Measurements from ENCODE around the gene RNH1. TPM values are rescaled to one million over a fixed set of nuclear protein-coding genes. Genes with fewer than 3 reads are reported as not detected.

Gene RNH1
- total RNA-seq, 2 donors from 2014 or later, result 42.7 to 43.2 TPM

DNA sequence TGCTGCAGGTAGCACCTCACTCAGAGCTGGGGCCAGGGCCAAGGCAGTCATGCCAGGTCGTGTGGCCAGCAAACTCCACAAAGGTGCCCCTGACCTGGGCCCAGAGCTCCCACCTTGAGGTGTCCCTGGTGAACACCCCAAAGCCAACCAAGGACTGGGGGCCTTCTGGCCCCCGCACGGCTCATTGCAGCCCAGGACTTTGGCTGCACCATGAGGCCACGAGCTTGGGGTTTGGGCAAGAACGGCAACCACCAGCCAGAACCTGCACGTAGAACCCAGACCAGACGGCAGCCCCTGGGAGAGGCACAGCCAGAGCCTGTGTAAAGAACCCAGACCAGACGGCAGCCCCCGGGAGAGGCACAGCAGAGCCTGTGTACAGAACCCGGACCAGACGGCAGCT, 38.1 kb upstream of the RNH1 start:
- Histone ChIP-seq H3K4me1 (ENCODE audit: control insufficient read depth, insufficient read depth, low read length) (peaks cover 5% of the 10 kb centered on the region), H3K9ac (ENCODE audit: extremely low read depth, low read length, poor library complexity, severe bottlenecking) (no peak overlapping the region), H3K27ac (ENCODE audit: low read depth, low read length) (no peak overlapping the region), H3K9me3 (ENCODE audit: control insufficient read depth, low read length) (no peaks in the 10 kb centered on the region), H3K27me3 (ENCODE audit: control insufficient read depth, insufficient read depth, low read length, poor library complexity, severe bottlenecking) (no peaks in the 10 kb centered on the region), H3K36me3 (ENCODE audit: control insufficient read depth, insufficient read depth, low read length) (no peaks in the 10 kb centered on the region), H3K4me3 (ENCODE audit: low read length) (no peak overlapping the region)
- H3K27ac Mint-ChIP-seq, result no peak overlapping the region
- peaks cover 5% of the 10 kb centered on the region for H3K9me3 Mint-ChIP-seq
- peaks cover 12% of the 10 kb centered on the region for H3K36me3 Mint-ChIP-seq (ENCODE audit: low read depth)
- WGBS, 2 experiments (ENCODE audit: insufficient coverage in 1 of 2, insufficient read length in 1 of 2), result 89 to 92% methylated on average over 10 to 11 of the region's 11 CpGs
- no peak overlapping the region for H3K4me3 Mint-ChIP-seq
- TF ChIP-seq, protein P1, sequence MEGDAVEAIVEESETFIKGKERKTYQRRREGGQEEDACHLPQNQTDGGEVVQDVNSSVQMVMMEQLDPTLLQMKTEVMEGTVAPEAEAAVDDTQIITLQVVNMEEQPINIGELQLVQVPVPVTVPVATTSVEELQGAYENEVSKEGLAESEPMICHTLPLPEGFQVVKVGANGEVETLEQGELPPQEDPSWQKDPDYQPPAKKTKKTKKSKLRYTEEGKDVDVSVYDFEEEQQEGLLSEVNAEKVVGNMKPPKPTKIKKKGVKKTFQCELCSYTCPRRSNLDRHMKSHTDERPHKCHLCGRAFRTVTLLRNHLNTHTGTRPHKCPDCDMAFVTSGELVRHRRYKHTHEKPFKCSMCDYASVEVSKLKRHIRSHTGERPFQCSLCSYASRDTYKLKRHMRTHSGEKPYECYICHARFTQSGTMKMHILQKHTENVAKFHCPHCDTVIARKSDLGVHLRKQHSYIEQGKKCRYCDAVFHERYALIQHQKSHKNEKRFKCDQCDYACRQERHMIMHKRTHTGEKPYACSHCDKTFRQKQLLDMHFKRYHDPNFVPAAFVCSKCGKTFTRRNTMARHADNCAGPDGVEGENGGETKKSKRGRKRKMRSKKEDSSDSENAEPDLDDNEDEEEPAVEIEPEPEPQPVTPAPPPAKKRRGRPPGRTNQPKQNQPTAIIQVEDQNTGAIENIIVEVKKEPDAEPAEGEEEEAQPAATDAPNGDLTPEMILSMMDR (conservative IDR thresholded peaks at IDR 0.05), result no peak
- no peak for DNase-seq
- peaks cover 8% of the 10 kb centered on the region for H3K4me1 Mint-ChIP-seq
- no peaks in the 10 kb centered on the region for H3K27me3 Mint-ChIP-seq (ENCODE audit: insufficient read depth)

GRCh38 chr11:544817-545166, 37.8 kb upstream of the RNH1 start:
- H3K27ac Mint-ChIP-seq, result no peak overlapping the region
- H3K4me1 Mint-ChIP-seq, result peaks cover 8% of the 10 kb centered on the region
- Histone ChIP-seq H3K36me3 (ENCODE audit: control insufficient read depth, insufficient read depth, low read length) (no peaks in the 10 kb centered on the region), H3K27ac (ENCODE audit: low read depth, low read length) (no peak overlapping the region), H3K27me3 (ENCODE audit: control insufficient read depth, insufficient read depth, low read length, poor library complexity, severe bottlenecking) (no peaks in the 10 kb centered on the region), H3K4me1 (ENCODE audit: control insufficient read depth, insufficient read depth, low read length) (peaks cover 5% of the 10 kb centered on the region), H3K9ac (ENCODE audit: extremely low read depth, low read length, poor library complexity, severe bottlenecking) (no peak overlapping the region), H3K9me3 (ENCODE audit: control insufficient read depth, low read length) (no peaks in the 10 kb centered on the region), H3K4me3 (ENCODE audit: low read length) (no peak overlapping the region)
- no peaks in the 10 kb centered on the region for H3K27me3 Mint-ChIP-seq (ENCODE audit: insufficient read depth)
- peaks cover 12% of the 10 kb centered on the region for H3K36me3 Mint-ChIP-seq (ENCODE audit: low read depth)
- TF ChIP-seq, protein P1 (conservative IDR thresholded peaks at IDR 0.05), result no peak
- WGBS, 2 experiments (ENCODE audit: insufficient coverage in 1 of 2, insufficient read length in 1 of 2), result 79 to 89% methylated on average over 4 to 5 of the region's 5 CpGs
- DNase-seq, result no peak
- no peak overlapping the region for H3K4me3 Mint-ChIP-seq
- H3K9me3 Mint-ChIP-seq, result peaks cover 5% of the 10 kb centered on the region

DNA sequence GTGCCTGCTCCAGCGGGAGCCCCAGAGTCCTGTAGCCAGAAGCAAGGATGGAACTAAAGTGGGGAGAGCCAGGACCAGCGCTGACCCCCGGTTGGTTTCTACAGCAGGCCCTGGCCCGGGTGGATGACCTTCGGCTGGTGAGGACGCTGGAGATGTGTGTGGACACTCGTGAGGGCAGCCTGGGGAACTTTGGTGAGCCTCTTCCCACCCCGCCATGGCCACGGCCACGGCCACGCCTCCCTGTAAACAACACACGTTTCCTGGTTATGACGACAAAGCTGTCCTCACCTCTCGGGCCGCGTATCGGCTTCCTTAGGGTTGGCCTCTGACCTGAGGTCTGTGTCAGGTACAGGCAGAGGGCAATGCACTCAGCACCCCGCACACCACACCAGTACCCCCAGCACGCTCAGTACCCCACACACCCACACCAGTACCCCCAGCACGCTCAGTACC, 34.4 kb upstream of the RNH1 start:
- no peaks in the 10 kb centered on the region for H3K27me3 ChIP-seq (ENCODE audit: control insufficient read depth, insufficient read depth, low read length, poor library complexity, severe bottlenecking)
- no peak overlapping the region for H3K27ac Mint-ChIP-seq
- 97% methylated on average over 17 of the region's 20 CpGs for WGBS, 2 experiments (ENCODE audit: insufficient coverage in 1 of 2, insufficient read length in 1 of 2)
- H3K9me3 ChIP-seq (ENCODE audit: control insufficient read depth, low read length), result no peaks in the 10 kb centered on the region
- no peaks in the 10 kb centered on the region for H3K36me3 ChIP-seq (ENCODE audit: control insufficient read depth, insufficient read depth, low read length)
- TF ChIP-seq, protein P1 (conservative IDR thresholded peaks at IDR 0.05), result no peak
- H3K9ac ChIP-seq (ENCODE audit: extremely low read depth, low read length, poor library complexity, severe bottlenecking), result no peak overlapping the region
- no peak overlapping the region for H3K4me3 ChIP-seq (ENCODE audit: low read length)
- DNase-seq, result no peak
- H3K4me3 Mint-ChIP-seq, result no peak overlapping the region
- H3K4me1 ChIP-seq (ENCODE audit: control insufficient read depth, insufficient read depth, low read length), result no peaks in the 10 kb centered on the region
- H3K4me1 Mint-ChIP-seq, result peaks cover 2% of the 10 kb centered on the region
- peaks cover 2% of the 10 kb centered on the region for H3K9me3 Mint-ChIP-seq
- H3K27me3 Mint-ChIP-seq (ENCODE audit: insufficient read depth), result peaks cover 4% of the 10 kb centered on the region
- no peak overlapping the region for H3K27ac ChIP-seq (ENCODE audit: low read depth, low read length)
- H3K36me3 Mint-ChIP-seq (ENCODE audit: low read depth), result peaks cover 10% of the 10 kb centered on the region

All from endodermal cell (in vitro differentiated cells).